Activated T-cell treated with anti-CD3 and anti-CD28 coated beads, Interleukin-2, amount 50 U/mL, for 1 hour (primary cell): ENCODE results near the gene PLEKHG2.
A peak's percentile ranks its signal among the peaks of the same experiment; 100 is the strongest.
"Not testable (repeated sequence)": the region's sequence is repeated elsewhere in the genome, so short reads cannot be mapped to it uniquely, and the experiment has no call there.

Experiments
- DNase-seq: peaks from one replicate; pipeline ENCODE4 v3.0.0-alpha.2; 2020

Gene PLEKHG2

GRCh38 chr19:39412100-39412866 lies at the start of gene PLEKHG2:
TSS of gene PLEKHG2 (plus strand) at chr19:39412669. CDS start at chr19:39414087, 1,418 bp downstream.
- DNase-seq = peak; percentile 99

- no peak for DNase-seq
These were observed 49.5 kb upstream of the PLEKHG2 start for GRCh38 chr19:39362682-39363657.

GRCh38 chr19:39363901-39364457 lies 48.5 kb upstream of the PLEKHG2 start:
- no peak for DNase-seq

- no peak for DNase-seq
These were observed 46.9 kb upstream of the PLEKHG2 start for GRCh38 chr19:39365531-39365930.

- DNase-seq = no peak
These were observed 43.3 kb upstream of the PLEKHG2 start for GRCh38 chr19:39369200-39369599.

GRCh38 chr19:39370735-39371134 lies 41.7 kb upstream of the PLEKHG2 start:
- no peak for DNase-seq

- DNase-seq = no peak
These were observed 40.2 kb upstream of the PLEKHG2 start for GRCh38 chr19:39372047-39372802.

GRCh38 chr19:39372941-39373340 lies 39.5 kb upstream of the PLEKHG2 start:
- DNase-seq = no peak

GRCh38 chr19:39375929-39376328 lies 36.5 kb upstream of the PLEKHG2 start:
- DNase-seq = no peak

- DNase-seq = no peak
These were observed 34.8 kb upstream of the PLEKHG2 start for GRCh38 chr19:39377373-39378362.

- not testable (repeated sequence) for DNase-seq
These were observed 33.1 kb upstream of the PLEKHG2 start for GRCh38 chr19:39379366-39379765.

GRCh38 chr19:39379865-39380396 lies 32.5 kb upstream of the PLEKHG2 start:
- no peak for DNase-seq

GRCh38 chr19:39380521-39381502 lies 31.7 kb upstream of the PLEKHG2 start:
- no peak for DNase-seq

- no peak for DNase-seq
These were observed 30.4 kb upstream of the PLEKHG2 start for GRCh38 chr19:39381910-39382611.

- no peak for DNase-seq
These were observed 29.3 kb upstream of the PLEKHG2 start for GRCh38 chr19:39382991-39383828.

GRCh38 chr19:39384839-39385568 lies 27.5 kb upstream of the PLEKHG2 start:
- DNase-seq = no peak

GRCh38 chr19:39385629-39386411 lies 26.6 kb upstream of the PLEKHG2 start:
- no peak for DNase-seq
